NCI-H2227 treated with DMSO at 0.1 percent for 48 hours (cell line): ENCODE data around the gene BDKRB2.
A peak's percentile ranks its signal among the peaks of the same experiment; 100 is the strongest.

ENCODE experiments used
- DNase-seq: peaks from one replicate; lab custom pipeline; 2025; lab: John Stamatoyannopoulos, UW

The BDKRB2 gene

GRCh38 chr14:96204151-96205058 is at the start of gene BDKRB2:
Gene BDKRB2, plus strand, starts transcription at chr14:96204839. Its CDS starts 32,269 bp downstream, at chr14:96237108.
- DNase-seq, result peak; percentile 27

DNA sequence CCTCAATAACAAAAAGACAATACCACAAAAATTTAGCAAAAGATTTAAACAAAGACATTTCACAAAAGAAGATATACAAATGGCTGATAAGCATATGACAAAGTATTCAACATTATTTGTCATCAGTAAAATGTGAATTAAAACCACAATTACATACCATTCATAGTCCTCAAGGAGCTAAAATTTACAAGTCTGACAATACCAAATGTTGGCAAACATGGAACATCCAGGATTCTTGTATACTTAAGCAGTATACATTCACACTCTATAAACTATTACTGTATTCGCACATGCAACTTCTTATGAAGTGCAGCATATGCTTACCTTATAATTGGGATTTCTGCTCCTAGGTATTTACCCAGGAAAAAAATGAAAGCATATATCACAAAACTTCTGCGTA is 49.7 kb upstream of the BDKRB2 start:
- DNase-seq, result no peak

DNA sequence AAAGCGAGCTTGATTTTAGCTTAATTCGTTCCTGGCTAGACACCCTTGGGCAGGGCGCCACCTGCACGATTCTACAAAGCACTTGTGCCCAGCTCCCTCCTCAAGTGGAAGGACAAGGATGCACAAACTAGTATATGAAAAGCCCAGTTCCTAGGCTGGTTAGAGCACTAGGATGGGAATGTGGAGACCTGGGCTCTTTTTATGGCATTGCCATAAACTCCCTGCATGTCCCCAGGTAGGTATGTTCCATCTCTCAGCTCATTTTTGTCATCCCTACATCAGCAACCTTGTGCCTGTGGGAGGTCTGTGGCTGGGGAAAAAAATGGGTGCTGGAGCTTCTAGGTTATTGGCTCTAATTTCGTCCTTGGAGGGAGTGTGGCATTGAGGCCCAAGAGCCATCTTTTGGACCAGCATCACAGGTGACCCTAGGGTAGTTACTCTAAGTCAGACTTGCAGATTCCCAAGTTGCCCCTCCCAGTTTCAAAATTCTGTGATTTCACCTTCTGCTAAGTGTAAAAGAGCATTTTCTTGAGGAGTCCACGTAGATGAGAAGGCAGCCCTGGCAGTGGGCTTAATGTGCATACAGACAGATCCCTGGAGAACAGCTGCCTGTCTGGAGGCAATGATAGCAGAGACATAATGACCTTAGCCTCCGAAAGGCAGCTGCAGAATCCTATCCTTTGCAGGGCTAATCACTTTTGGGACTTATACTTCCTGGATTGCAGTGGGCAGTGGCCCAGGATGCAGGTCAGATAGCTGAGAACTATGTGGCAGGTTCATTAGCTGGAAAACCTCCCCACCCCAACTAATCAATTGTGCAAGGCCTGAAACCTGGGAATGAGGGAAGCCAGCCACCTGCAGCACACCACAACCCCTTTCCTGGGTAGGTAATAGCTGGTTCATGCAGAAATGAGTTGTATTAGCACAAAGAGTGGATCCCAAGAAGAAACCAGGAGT is 47.6 kb upstream of the BDKRB2 start:
- DNase-seq, result no peak

DNA sequence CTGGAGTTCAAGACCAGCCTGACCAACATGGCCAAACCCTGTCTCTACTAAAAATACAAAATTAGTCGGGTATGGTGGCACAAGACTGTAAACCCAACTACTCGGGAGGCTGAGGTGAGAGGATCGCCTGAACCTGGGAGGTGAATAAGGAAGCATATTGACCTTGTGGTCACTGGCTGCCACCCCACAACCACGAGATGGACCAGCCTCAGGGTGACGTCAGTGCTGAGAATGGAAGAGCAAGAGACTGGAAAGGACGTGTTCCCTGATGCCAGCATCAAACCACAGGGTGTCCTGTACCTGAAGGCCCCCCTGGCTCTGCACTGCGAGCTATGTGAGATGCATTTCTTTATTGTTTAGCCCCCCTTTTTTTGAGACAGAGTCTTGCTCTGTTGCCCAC is 45.9 kb upstream of the BDKRB2 start:
- no peak for DNase-seq

DNA sequence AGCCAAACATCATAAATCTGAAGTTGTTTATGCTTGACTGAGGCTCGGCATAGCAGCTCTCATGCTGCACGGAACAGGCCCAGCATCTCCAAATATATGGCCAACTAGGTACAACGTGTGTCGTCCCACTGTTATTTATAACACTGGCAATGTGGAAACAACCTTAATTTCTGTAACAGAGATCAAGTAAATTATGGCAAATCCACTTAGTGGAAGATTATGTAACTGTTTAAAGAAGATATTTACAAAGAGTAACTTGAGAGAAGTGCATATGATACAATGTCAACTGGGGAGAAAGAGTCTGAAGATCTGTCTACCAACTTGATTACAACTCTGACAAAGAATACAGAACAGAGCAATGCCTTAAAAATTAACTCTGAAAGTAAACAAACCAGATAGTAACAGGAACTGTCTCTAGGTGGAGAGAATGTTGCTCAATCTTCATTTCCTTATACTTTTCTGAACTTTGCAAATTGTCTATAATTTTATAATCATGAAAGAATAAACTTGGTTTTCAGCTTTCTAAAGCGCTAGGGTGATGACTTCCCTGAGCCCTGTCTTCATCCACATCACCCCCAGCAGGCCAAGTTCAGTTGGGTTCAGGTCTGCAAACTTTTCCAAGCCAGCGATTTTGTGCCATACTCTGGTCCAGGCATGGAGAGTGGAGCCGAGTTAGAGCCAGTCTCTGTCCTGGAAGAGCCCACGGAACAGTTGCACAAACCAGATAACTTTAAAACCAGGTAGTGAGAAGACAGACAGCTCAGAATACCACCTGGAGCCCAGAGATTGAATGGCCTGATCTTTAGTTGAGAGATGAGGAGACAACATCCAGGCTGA is 44.3 kb upstream of the BDKRB2 start:
- no peak for DNase-seq

DNA sequence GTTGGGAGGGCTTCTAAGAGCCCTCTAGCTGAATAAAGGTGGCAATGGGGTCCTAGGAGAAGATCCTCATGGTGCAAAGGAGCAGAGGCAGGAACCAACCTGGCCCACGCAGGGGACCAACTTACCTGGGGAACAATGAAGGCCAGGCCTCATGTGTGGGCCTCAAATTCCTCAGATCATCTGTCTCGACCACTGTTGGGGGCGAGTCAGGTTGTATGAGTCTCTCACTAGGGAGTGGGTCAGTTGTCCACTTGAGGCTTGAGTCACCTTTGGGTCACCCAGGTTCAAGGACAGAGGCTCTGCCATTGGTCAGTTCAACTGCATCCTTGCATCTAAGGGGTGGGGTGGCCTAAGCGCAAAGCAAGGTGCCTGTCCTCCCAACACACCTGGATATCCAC is 43.7 kb upstream of the BDKRB2 start:
- no peak for DNase-seq

GRCh38 chr14:96161636-96162035 is 43.0 kb upstream of the BDKRB2 start:
- DNase-seq, result no peak

DNA sequence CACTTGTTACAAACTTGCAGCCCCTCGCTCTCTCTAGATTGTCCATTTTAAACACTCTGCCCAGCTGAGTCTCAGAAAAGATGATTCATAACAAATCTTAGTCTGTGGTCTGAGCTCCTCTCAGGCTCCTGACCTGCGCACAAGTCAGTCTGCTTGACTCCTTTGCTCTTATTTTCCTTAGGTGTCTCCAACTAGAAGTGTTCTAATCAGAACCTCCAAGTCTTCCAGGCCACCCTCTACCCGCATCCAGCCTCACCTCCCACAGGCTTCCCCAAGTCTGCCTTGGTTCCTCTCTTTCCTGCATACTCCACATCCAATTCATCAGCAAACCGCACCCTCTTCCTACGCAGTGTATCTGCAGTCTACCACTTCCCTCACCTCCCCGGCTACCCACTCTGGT is 42.4 kb upstream of the BDKRB2 start:
- no peak for DNase-seq

DNA sequence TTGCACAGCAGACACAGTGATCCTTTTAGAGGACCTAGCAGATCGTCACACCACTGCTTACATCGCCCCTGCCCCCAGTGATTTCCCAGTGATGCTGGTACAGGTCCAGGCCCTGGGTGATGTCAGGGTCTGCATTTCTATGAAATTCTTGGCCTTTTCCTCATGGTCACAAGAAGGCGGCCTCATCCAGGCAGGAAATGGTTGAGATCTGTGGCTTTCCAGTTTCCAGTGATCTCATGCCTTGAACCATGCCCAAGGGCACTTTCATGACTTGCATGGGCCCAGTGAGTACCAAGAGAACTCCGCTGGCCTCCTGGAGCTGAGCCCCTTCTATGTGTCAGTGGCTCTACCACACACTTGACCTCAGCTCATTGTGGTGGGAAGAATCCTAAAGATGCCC is 41.9 kb upstream of the BDKRB2 start:
- no peak for DNase-seq

DNA sequence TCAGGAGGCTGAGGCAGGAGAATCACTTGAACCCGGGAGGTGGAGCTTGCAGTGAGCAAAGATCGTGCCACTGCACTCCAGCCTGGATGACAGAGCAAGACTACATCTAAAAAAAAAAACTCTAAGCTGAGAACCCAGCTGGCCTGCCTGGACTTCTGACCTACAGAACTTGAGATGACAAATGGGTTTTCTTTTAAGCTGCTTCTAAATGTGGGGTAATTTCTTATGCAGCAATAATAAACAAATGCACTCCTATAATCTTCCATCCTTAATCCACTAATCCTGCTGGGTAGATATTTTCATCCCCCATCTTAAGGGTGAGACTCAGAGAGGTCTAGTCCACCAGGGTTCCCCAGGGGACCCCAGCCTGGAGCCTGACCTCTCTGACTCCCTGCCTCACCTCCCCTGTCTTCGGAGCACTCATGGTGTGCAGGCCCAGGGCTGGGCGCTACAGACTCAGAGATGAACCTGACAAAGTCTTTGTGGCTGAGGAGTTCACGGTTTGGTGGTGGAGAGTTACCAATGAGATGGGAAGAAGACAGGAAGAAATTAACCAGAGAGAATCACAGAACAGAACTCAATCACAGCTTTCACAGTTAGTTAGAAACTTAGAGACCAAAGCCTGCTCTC is 39.7 kb upstream of the BDKRB2 start:
- DNase-seq, result no peak

DNA sequence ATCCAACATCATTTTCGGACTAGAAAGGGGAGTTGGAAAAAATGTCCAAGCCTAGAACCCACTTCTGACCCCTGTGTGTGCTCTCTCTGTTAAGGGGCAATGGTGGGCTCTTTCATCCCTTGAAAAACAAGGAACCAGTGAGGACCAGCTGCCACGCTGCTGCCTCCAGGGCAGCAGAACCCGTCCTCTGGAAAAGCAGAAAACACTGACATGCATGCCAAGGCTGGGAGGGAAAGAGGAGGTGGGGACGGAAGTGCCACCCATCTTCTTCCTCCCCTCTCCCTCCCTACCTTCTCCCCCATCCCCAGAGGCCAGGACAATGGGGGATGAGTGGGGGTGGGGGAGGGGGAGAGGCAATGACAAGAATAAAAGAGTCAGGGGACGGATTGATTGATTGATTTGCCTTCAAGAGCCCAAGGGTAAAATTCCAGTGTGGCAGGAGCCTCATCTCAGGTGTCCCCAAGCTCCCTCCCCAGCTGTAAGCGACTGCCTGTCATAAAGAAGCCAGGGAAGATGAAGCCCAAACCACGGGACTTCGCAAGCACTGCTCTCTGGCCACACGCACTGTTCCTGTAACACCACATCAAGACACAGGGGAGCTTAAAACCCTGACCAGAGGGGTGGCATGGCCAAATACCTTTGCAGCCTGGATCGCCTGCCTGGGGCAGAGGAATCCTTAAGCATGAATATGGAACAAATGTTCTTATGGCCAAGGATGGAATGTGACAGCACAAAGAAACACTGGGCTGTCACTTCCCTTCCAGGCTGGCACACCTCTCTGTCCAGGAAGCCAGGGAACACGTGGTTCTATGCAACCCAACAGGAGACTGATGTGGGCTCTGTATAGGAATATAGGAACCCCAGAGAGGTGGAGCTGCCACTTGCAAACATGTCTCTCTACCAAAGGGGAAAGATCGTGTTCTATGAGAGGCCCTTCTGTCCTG is 38.9 kb upstream of the BDKRB2 start:
- no peak for DNase-seq

GRCh38 chr14:96166461-96167223 is 38.0 kb upstream of the BDKRB2 start:
- DNase-seq, result no peak

DNA sequence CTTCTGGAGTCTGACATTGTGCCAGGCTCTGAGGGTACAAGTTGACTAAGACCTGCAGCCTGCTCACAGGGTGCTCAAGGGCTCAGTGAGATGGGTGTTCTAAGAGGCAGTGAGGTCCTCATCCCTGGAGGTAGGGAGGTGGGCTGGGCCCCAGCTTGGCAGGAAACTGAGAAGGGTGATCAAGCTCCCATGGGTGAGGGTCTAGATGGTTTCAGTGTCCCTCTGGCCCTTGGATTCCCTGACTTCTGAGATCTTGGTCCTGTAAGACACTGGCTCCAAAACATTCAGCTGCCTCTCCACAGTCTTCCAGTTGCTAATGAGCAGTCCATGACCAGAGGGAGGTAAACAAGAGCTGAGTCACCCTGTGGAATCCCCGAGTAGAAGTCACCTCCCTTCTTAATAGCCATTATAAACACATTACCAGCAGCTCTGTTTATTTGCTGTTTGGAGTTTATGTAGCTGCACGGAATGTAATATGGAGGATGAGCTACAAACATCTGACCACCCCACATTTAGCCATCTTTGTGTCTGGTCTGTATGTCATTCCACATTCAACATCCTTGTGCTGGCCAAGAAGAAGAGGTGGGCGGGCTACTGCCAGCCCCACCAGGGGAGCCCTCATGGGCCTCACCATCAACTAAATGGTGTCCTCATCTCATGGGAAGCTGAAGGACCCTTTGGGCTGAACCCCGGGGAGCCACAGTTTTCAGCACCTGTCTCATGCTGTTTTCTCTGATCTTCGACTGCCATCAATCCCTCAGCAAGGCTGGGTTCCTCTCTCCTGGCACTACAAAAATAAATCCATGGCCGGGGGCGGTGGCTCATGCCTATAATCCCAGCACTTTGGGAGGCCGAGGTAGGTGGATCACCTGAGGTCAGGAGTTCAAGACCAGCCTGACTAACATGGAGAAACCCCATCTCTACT is 37.2 kb upstream of the BDKRB2 start:
- DNase-seq, result no peak

GRCh38 chr14:96168581-96168980 is 36.1 kb upstream of the BDKRB2 start:
- no peak for DNase-seq

DNA sequence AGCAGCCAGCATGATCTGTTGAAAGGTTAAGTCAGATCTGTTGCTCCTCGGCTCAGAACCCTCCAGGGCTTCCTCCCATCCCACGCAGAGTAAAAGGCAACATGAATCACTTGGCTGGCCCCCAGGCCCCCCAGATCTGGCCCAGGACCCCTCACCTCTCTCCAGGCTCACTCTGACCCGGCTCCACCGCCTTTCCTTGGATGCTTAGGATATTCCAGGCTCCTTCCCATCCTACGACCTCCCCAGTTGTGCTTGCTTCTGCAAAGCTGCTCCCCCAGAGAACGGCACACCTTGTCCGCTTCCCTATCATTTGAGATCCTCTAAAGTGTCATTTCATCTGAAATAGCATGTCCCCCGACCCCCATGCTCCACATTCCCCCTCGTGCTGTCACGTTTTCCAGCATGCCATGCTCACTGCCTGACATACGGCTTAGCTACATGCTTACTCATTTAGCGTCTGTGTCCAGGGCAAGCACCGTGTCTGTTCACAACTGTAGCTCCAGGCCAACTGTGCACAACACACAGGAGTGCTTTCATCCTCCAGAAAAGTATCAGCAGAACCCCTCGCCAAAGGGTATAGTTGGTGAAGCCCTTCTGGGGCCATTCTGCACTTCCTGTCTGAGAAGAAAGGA is 33.6 kb upstream of the BDKRB2 start:
- DNase-seq, result no peak

DNA sequence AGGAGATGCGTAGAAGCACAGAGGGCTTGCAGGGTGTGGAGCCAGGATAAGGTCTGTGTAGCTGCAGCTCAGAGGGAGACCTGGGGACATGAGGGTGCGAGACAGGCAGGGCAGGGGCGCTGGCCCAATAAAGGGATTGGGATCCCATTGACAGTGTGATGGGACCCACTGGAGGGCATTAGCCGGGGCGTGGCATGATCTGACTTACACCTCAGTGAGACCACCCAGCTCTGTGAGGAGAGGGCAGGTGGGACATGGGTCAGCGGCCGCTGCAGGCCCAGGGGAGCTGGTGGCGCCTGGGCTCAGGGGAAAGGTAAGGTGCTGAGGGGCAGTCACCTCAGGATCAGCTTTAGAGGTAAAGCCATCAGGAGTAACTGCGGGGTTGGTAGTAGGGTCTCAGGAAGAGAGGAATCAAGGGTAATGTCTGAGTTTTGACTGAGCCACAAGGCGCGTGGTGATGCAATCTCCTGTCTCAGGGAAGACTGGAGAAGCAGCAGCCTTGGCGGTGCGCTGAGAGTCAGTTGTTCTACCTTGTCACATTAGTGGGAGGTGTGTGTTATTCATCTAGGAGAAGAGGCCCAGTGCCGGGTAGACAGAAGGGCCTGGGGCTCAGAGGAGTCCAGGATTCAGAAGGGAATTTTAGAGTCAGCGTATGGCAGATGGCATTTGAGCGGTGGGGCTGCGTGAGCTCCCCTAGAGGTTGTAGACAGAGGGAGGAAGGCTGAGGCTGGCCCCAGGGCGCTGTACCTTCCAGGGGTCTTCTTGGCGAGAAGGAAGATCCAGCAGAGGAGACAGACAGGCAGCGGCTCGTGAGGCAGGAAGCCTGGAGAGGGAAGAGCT is 30.8 kb upstream of the BDKRB2 start:
- no peak for DNase-seq

DNA sequence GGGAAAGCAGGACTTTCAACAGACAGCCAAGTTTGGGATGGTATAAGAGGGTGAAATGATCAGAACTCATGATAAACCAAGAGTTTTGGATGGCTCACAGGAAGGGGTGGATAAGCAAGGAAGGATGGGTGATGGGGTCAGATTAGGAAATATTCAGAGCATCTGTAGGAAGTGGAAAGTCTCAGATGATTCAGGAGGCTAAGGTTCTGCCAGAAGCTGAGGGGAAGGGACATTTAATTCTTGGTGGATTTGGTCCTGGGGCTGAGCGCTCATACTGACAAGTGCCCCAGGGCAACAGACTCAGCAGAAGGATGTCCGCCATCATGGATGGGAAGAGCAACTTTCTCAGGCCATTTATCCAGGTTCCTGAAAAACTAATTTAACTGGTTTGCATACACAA is 28.4 kb upstream of the BDKRB2 start:
- DNase-seq, result no peak
